Spleen (tissue), 11 donors: ENCODE measurements around the gene MUSK. TPM values are rescaled to one million over a fixed set of nuclear protein-coding genes. Genes with fewer than 3 reads are reported as not detected.

Experiments
- DNase-seq: peaks from one replicate; pipeline ENCODE4 v3.0.0-alpha.2; 2020
- H3K27ac ChIP-seq, 8 donors: fragments of 200-600 bp; sonication (generic) in 7 of 8; 1 replicate in 4 of 8; 2 replicates in 4 of 8; pipeline versions ENCODE4 v1.5.0 to v1.8.0; 2016 to 2021; ENCODE audit warnings: inconsistent platforms in 4 of 8, mild to moderate bottlenecking in 4 of 8, moderate library complexity in 1 of 8
- H3K27me3 ChIP-seq, 7 donors: fragments of 200-600 bp; sonication (generic) in 6 of 7; replicated peaks in 1 of 7; 1 replicate in 4 of 7; 2 replicates in 3 of 7; pipeline versions ENCODE4 v1.5.0 to v1.8.0; 2016 to 2021; ENCODE audit warnings: inconsistent platforms in 3 of 7, mild to moderate bottlenecking in 1 of 7
- H3K36me3 ChIP-seq, 6 donors: fragments of 200-600 bp; sonication (generic) in 5 of 6; 1 replicate in 4 of 6; 2 replicates in 2 of 6; pipeline versions ENCODE4 v1.5.0 to v1.8.0; 2016 to 2021; ENCODE audit warnings: inconsistent platforms in 2 of 6
- H3K4me1 ChIP-seq, 6 donors: fragments of 200-600 bp; sonication (generic) in 5 of 6; 1 replicate in 3 of 6; 2 replicates in 3 of 6; pipeline versions ENCODE4 v1.5.0 to v1.8.0; 2016 to 2021; ENCODE audit warnings: inconsistent platforms in 3 of 6
- H3K4me3 ChIP-seq, 8 donors: fragments of 200-600 bp; sonication (generic) in 7 of 8; 1 replicate in 4 of 8; 2 replicates in 4 of 8; pipeline versions ENCODE4 v1.5.0 to v1.8.0; 2016 to 2021; ENCODE audit warnings: inconsistent platforms in 4 of 8, mild to moderate bottlenecking in 4 of 8, moderate library complexity in 2 of 8
- H3K9me3 ChIP-seq, 8 donors: fragments of 200-600 bp; sonication (generic) in 7 of 8; 1 replicate in 4 of 8; 2 replicates in 4 of 8; pipeline versions ENCODE4 v1.5.0 to v1.8.0; 2016 to 2021; ENCODE audit warnings: inconsistent platforms in 4 of 8
- POLR2A ChIP-seq, 3 donors: fragments of 450-650 bp; IDR thresholded peaks; one replicate each; pipeline ENCODE4 v1.5.1; 2017; ENCODE audit warnings: antibody characterized with exemption in 3 of 3, mild to moderate bottlenecking in 1 of 3
- POLR2AphosphoS5 ChIP-seq, 3 donors: sonication (generic); formaldehyde crosslinking; IDR thresholded peaks; one replicate each; pipeline ENCODE4 v1.5.1; 2017; ENCODE audit warnings: antibody characterized with exemption in 3 of 3
- WGBS, 5 donors: extraction: QIAGEN DNeasy Blood & Tissue Kit in 3 of 5; methylation state at CpG; one replicate each; pipeline versions ENCODE4 v1.1.5 to v1.1.7; 2013 to 2018; 5-methylcytosine and 5-hydroxymethylcytosine counted together
- intact Hi-C: fragments of 100-400 bp; cut with DNase I; formaldehyde crosslinking; loops from one replicate; pipeline ENCODE4 v1.15.0; 2023; ENCODE audit warnings: low total_unique reads
- polyA plus RNA-seq, 3 donors: library from polyadenylated mRNA; stranded (reverse); fragments of 200-250 nt; gene quantifications; one replicate each; pipeline ENCODE4 v1.2.1, GENCODE V29; 2013
- total RNA-seq, 7 donors: library from RNA; depleted of rRNA in 3 of 7; stranded (reverse); fragments of >200 nt in 3 of 7; fragmentation: NEBNext Ultra II Directional in 4 of 7; extraction: Animal tissue kit (Norgen Biotek cat#: 25700) in 4 of 7; gene quantifications; one replicate each; pipeline versions ENCODE4 v1.1.0 to v1.2.1, GENCODE V29; 2016 to 2021
- TF ChIP-seq, protein P1 (sequence below), 11 experiments: fragments of 200-600 bp in 7 of 11; fragments of 450-650 bp in 4 of 11; sonication (generic) in 4 of 11; IDR thresholded peaks in 8 of 11; conservative IDR thresholded peaks in 3 of 11; 1 replicate in 7 of 11; 2 replicates in 4 of 11; pipeline versions ENCODE4 v1.4.0 to v1.8.0; 2016 to 2021; ENCODE audit warnings: antibody characterized with exemption in 11 of 11, inconsistent platforms in 4 of 11, mild to moderate bottlenecking in 1 of 11
- donor health status: healthy with polysubstance abuse.
- donor health status: DM: no; HTN: no; CAD: no; lungs with moderate emphysema.
- donor health status: DM: no; HTN: no; CAD: no.
- donor health status: Bipolar disorder and iron deficiency.
- donor health status: healthy.
- donor health status: DM: no; HTN: no; CAD: no.
- donor health status: DM: yes; HTN: yes; CAD: no.

The MUSK gene
- total and polyA plus RNA-seq, 10 donors, result 0.03 to 0.94 (median 0.12) TPM; not detected in 4

DNA sequence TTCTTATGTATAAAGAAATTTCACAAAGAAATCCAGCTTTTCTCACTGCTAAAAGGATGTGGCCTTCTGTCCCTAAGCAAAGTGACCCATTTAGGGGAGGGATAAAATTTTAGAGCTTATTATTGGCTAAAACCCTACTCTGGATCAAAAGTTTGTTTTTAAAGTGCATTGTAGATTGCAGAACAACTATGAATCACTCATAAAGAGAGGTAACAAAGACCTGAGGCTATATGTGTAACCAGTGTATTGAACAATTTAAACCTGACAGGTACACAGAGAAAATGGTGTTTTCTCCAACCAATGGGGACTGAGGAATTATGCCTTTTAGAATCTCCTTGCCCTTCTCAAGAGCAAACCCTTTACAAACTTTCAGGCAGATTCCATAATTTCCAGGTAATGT is 86.6 kb downstream of the MUSK start:
- Histone ChIP-seq H3K4me3 (no peak overlapping the region), H3K4me1 (no peaks in the 10 kb centered on the region), H3K9me3 (peaks cover 0 to 5% (median 0%) of the 10 kb centered on the region in 8 donors), H3K36me3 (no peaks in the 10 kb centered on the region), H3K27ac (no peak overlapping the region), H3K27me3 (no peaks in the 10 kb centered on the region)
- no peak for TF ChIP-seq POLR2A (IDR thresholded peaks at IDR 0.05)
- TF ChIP-seq POLR2AphosphoS5 (IDR thresholded peaks at IDR 0.05), result no peak
- TF ChIP-seq, protein P1, sequence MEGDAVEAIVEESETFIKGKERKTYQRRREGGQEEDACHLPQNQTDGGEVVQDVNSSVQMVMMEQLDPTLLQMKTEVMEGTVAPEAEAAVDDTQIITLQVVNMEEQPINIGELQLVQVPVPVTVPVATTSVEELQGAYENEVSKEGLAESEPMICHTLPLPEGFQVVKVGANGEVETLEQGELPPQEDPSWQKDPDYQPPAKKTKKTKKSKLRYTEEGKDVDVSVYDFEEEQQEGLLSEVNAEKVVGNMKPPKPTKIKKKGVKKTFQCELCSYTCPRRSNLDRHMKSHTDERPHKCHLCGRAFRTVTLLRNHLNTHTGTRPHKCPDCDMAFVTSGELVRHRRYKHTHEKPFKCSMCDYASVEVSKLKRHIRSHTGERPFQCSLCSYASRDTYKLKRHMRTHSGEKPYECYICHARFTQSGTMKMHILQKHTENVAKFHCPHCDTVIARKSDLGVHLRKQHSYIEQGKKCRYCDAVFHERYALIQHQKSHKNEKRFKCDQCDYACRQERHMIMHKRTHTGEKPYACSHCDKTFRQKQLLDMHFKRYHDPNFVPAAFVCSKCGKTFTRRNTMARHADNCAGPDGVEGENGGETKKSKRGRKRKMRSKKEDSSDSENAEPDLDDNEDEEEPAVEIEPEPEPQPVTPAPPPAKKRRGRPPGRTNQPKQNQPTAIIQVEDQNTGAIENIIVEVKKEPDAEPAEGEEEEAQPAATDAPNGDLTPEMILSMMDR (IDR thresholded peaks at IDR 0.05 in 8 of 11, conservative IDR thresholded peaks at IDR 0.05 in 3 of 11), result no peak
- no peak for DNase-seq
- intact Hi-C loops, result no loop called here

DNA sequence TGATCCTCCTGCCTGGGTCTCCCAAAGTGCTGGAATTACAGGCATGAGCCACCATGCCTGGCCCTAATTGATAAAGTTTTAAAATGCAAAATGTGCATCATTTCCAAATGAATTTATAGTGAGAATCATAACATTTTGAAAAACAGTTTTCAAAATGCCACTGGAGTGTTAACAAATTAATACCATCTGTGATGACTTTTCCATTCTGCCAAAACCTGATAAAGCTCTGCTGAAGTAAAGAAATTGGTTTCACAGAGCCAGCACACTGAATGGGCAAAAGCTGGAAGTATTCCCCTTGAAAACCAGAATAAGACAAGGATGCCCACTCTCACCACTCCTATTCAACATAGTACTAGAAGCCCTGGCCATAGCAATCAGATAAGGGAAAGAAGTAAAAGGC is 89.6 kb downstream of the MUSK start:
- H3K4me1 ChIP-seq, result no peaks in the 10 kb centered on the region
- TF ChIP-seq, protein P1 (IDR thresholded peaks at IDR 0.05 in 8 of 11, conservative IDR thresholded peaks at IDR 0.05 in 3 of 11), result no peak
- TF ChIP-seq POLR2AphosphoS5 (IDR thresholded peaks at IDR 0.05) (no peak), POLR2A (IDR thresholded peaks at IDR 0.05) (no peak)
- intact Hi-C loops, result no loop called here

DNA sequence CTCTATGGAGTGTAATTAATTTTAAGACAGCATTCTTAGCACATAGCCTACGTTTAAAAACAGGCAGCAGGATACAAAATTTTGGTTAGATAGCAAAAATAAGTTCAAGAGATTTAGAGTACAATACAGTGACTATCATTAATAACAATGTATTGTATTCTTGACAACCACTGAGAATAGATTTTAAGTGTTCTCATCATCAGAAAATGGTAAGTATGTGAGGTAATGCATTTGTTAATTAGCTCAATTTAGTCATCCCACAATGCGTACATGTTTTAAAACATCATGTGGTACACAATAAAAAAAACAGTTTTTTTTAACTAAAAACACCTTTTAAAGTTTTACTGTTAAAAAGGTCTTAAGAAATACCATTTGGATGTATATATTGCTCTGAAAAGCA is 94.2 kb downstream of the MUSK start:
- H3K27ac ChIP-seq, result no peak overlapping the region
- no peak overlapping the region for H3K4me3 ChIP-seq
- H3K9me3 ChIP-seq, result peaks cover 0 to 5% (median 0%) of the 10 kb centered on the region in 8 donors
- no peaks in the 10 kb centered on the region for H3K27me3 ChIP-seq
- H3K36me3 ChIP-seq, result no peaks in the 10 kb centered on the region
- WGBS, 5 donors, result 72 to 84% (median 79%) methylated on average over 2 of the region's 2 CpGs
- no peak for DNase-seq
- intact Hi-C loops, result no loop called here
- no peak for TF ChIP-seq POLR2A (IDR thresholded peaks at IDR 0.05)
- TF ChIP-seq POLR2AphosphoS5 (IDR thresholded peaks at IDR 0.05), result no peak
- TF ChIP-seq, protein P1 (IDR thresholded peaks at IDR 0.05 in 8 of 11, conservative IDR thresholded peaks at IDR 0.05 in 3 of 11), result no peak
- H3K4me1 ChIP-seq, result no peaks in the 10 kb centered on the region

More for the DNA sequence above, 89.6 kb downstream of the MUSK start:
- no peaks in the 10 kb centered on the region for H3K27me3 ChIP-seq
- H3K27ac ChIP-seq, result no peak overlapping the region
- H3K9me3 ChIP-seq, result peaks cover 0 to 5% (median 0%) of the 10 kb centered on the region in 8 donors
- no peaks in the 10 kb centered on the region for H3K36me3 ChIP-seq
- H3K4me3 ChIP-seq, result no peak overlapping the region
- DNase-seq, result no peak

DNA sequence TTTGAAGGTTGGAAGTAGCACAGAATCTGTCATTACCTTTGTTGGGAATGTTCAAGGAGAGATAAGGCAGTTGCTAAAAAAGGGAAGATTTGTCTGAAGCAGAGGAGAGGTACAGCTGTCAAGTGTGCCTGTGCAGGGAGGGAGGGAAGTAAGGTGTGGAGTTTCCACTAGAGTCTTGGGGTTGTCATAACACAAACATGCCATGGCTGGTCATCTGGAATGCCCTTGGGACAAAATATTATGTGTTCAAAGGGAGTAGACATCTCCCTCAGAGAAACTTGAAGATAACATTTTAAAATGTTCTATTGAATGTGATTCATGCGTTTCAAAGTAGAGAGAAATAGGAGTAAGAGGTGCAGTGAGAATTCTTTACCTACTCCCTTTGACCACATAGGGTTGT is 95.0 kb downstream of the MUSK start:
- TF ChIP-seq POLR2AphosphoS5 (IDR thresholded peaks at IDR 0.05), result no peak
- TF ChIP-seq POLR2A (IDR thresholded peaks at IDR 0.05), result no peak
- TF ChIP-seq, protein P1 (IDR thresholded peaks at IDR 0.05 in 8 of 11, conservative IDR thresholded peaks at IDR 0.05 in 3 of 11), result no peak
- Histone ChIP-seq H3K4me1 (no peaks in the 10 kb centered on the region), H3K27me3 (no peaks in the 10 kb centered on the region), H3K9me3 (peaks cover 0 to 5% (median 0%) of the 10 kb centered on the region in 8 donors), H3K27ac (no peak overlapping the region), H3K4me3 (no peak overlapping the region), H3K36me3 (no peaks in the 10 kb centered on the region)
- intact Hi-C loops, result no loop called here
- whole genome bisulfite sequencing, 5 donors, result 79 to 97% (median 85%) methylated on average over 1 of the region's 1 CpG
- DNase-seq, result no peak
